ENCODE measurements around the gene MYOF. TPM values are rescaled to one million over a fixed set of nuclear protein-coding genes. Genes with fewer than 3 reads are reported as not detected.
A peak's percentile ranks its signal among the peaks of the same experiment; 100 is the strongest.

MYOF gene
- polyA plus RNA-seq, 1 of the 3 experiments (the other 2 are of a cell fraction) = 103 TPM

DNA sequence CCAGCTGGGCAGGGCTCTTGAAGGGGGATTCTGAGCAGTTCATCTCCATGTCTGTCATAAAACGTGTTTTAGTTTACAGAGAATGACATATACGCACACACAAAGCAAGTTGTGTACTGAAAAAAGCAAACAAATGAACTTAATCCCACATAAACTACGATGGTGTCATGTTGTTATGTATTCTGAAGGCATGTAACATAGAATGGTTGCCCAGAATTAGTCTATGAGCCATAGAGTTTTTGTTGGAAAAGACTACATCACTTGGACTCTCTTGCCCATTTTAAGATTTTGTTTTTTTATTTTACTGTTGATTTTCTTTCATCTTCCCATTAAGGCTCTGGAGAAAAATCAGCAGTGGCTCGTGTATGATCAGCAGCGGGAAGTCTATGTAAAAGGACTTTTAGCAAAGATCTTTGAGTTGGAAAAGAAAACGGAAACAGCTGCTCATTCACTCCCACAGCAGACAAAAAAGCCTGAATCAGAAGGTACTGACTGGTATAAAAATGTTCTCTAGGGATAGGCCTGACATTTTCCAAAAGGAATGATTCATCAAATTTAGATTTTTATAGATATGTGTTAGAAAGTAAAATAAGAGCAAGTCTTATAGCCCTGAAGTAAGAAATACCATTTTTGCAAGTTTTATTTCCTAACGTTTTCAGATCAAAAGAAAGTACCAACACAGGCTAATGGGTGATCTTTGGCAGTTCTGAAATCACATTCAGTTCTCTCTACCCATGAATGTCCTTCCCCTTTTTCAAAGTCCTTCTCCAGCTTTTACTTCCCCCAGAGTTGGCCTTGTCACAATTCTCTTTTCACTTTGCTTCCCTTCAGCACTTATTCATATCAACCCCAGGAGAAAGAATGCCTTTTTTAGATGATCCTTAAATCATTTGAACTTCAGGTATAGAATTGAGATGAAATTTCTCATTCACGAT lies 33.2 kb upstream of the MYOF start:
- Histone ChIP-seq H3K27ac (ENCODE audit: low read depth in 2 of 2, low read length in 1 of 2) (peak overlapping the region in 1 of 2 experiments; percentile 66; a peak in 2 of 4 replicates), H2AFZ (ENCODE audit: low read depth) (no peak overlapping the region; the same call in 1 of the 2 replicates), H3K9me3 (no peaks in the 10 kb centered on the region; the same call in 1 of the 2 replicates), H3K4me3 (ENCODE audit: low read depth in 2 of 2, low read length in 1 of 2) (no peak overlapping the region), H3K4me2 (peak overlapping the region; percentile 21; the same call in 1 of the 2 replicates), H3K27me3 (ENCODE audit: insufficient read depth) (no peaks in the 10 kb centered on the region), H3K79me2 (ENCODE audit: insufficient read depth) (0 out of 2 replicates have a peak, but pooled peaks cover 10% of the 10 kb centered on the region), H3F3A (replicated peaks; ENCODE audit: insufficient read depth) (peaks cover 17% of the 10 kb centered on the region), H3K9me2 (no peaks in the 10 kb centered on the region), H3K36me3 (replicated peaks in 1 of 2; ENCODE audit: control insufficient read depth in 1 of 2, insufficient read depth in 2 of 2, low read length in 1 of 2) (peaks cover 36 to 46% of the 10 kb centered on the region in 2 experiments), H3K4me1 (ENCODE audit: control insufficient read depth in 1 of 2, insufficient read depth in 2 of 2, low read depth in 1 of 2, low read length in 1 of 2) (peaks cover 0 to 21% of the 10 kb centered on the region in 2 experiments; a peak in 2 of 4 replicates), H3K9ac (no peak overlapping the region; the same call in 1 of the 2 replicates), H4K20me1 (ENCODE audit: insufficient read depth) (no peaks in the 10 kb centered on the region)
- CTCF ChIA-PET = interaction anchor here (0.6 to 3.9 kb wide), 3 partner anchors 40 to 139 kb away, joined by 3 to 23 read pairs (median 5); no protein-coding TSS in a partner anchor
- WGBS (ENCODE audit: low lambda C conversion rate) = 65% methylated on average over 8 of the region's 8 CpGs
- TF ChIP-seq, protein P1, sequence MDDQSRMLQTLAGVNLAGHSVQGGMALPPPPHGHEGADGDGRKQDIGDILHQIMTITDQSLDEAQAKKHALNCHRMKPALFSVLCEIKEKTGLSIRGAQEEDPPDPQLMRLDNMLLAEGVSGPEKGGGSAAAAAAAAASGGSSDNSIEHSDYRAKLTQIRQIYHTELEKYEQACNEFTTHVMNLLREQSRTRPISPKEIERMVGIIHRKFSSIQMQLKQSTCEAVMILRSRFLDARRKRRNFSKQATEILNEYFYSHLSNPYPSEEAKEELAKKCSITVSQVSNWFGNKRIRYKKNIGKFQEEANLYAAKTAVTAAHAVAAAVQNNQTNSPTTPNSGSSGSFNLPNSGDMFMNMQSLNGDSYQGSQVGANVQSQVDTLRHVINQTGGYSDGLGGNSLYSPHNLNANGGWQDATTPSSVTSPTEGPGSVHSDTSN (IDR thresholded peaks at IDR 0.05) = no peak
- no peak for TF ChIP-seq TCF12 (IDR thresholded peaks at IDR 0.05)
- TF ChIP-seq, protein P2, sequence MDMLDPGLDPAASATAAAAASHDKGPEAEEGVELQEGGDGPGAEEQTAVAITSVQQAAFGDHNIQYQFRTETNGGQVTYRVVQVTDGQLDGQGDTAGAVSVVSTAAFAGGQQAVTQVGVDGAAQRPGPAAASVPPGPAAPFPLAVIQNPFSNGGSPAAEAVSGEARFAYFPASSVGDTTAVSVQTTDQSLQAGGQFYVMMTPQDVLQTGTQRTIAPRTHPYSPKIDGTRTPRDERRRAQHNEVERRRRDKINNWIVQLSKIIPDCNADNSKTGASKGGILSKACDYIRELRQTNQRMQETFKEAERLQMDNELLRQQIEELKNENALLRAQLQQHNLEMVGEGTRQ (IDR thresholded peaks at IDR 0.05; ENCODE audit: borderline replicate concordance, low read depth, low read length) = no peak
- TF ChIP-seq YY1 (IDR thresholded peaks at IDR 0.05; ENCODE audit: low read depth) = no peak
- no peak for TF ChIP-seq TEAD4 (IDR thresholded peaks at IDR 0.05; ENCODE audit: borderline replicate concordance, insufficient read depth)
- TF ChIP-seq, protein P3, sequence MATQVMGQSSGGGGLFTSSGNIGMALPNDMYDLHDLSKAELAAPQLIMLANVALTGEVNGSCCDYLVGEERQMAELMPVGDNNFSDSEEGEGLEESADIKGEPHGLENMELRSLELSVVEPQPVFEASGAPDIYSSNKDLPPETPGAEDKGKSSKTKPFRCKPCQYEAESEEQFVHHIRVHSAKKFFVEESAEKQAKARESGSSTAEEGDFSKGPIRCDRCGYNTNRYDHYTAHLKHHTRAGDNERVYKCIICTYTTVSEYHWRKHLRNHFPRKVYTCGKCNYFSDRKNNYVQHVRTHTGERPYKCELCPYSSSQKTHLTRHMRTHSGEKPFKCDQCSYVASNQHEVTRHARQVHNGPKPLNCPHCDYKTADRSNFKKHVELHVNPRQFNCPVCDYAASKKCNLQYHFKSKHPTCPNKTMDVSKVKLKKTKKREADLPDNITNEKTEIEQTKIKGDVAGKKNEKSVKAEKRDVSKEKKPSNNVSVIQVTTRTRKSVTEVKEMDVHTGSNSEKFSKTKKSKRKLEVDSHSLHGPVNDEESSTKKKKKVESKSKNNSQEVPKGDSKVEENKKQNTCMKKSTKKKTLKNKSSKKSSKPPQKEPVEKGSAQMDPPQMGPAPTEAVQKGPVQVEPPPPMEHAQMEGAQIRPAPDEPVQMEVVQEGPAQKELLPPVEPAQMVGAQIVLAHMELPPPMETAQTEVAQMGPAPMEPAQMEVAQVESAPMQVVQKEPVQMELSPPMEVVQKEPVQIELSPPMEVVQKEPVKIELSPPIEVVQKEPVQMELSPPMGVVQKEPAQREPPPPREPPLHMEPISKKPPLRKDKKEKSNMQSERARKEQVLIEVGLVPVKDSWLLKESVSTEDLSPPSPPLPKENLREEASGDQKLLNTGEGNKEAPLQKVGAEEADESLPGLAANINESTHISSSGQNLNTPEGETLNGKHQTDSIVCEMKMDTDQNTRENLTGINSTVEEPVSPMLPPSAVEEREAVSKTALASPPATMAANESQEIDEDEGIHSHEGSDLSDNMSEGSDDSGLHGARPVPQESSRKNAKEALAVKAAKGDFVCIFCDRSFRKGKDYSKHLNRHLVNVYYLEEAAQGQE (IDR thresholded peaks at IDR 0.05; ENCODE audit: low read depth, low read length) = no peak
- TF ChIP-seq SIN3A (IDR thresholded peaks at IDR 0.05; ENCODE audit: borderline replicate concordance, low read depth, low read length) = no peak
- TF ChIP-seq, protein P4, sequence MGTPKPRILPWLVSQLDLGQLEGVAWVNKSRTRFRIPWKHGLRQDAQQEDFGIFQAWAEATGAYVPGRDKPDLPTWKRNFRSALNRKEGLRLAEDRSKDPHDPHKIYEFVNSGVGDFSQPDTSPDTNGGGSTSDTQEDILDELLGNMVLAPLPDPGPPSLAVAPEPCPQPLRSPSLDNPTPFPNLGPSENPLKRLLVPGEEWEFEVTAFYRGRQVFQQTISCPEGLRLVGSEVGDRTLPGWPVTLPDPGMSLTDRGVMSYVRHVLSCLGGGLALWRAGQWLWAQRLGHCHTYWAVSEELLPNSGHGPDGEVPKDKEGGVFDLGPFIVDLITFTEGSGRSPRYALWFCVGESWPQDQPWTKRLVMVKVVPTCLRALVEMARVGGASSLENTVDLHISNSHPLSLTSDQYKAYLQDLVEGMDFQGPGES (IDR thresholded peaks at IDR 0.05; ENCODE audit: low read depth, low read length) = no peak
- DNase-seq = no peak
- POLR2A ChIA-PET = no interaction called here

All from SK-N-SH (cell line).